MM.1S (cell line): Measurements from ENCODE around the gene ZC3H7B.
"Not testable (repeated sequence)": the region's sequence is repeated elsewhere in the genome, so short reads cannot be mapped to it uniquely, and the experiment has no call there.

ENCODE experiments used
- DNase-seq: peaks from one replicate; pipeline ENCODE4 v3.0.0-alpha.2; 2015
- H2AFZ ChIP-seq: fragments of 300-600 bp; sonication (generic); 2 replicates; pipeline ENCODE4 v1.6.0; 2016; ENCODE audit warnings: antibody characterized with exemption, low read length
- H3F3A ChIP-seq: fragments of 300-600 bp; sonication (generic); 2 replicates; pipeline ENCODE4 v1.6.1; 2016; ENCODE audit warnings: mild to moderate bottlenecking, antibody characterized with exemption, low read length, moderate library complexity, mixed read lengths; ENCODE audit not compliant: insufficient read depth
- H3K27ac ChIP-seq: fragments of 300-600 bp; sonication (generic); 2 replicates; pipeline ENCODE4 v1.5.1; 2016; ENCODE audit warnings: mild to moderate bottlenecking, low read length
- H3K27me3 ChIP-seq: fragments of 300-600 bp; sonication (generic); replicated peaks from 2 replicates; pipeline ENCODE4 v1.6.0; 2016; ENCODE audit warnings: low read length; ENCODE audit not compliant: insufficient read depth
- H3K36me3 ChIP-seq: fragments of 300-600 bp; sonication (generic); replicated peaks from 2 replicates; pipeline ENCODE4 v1.6.1; 2016; ENCODE audit warnings: mild to moderate bottlenecking, low read length, mixed read lengths; ENCODE audit not compliant: insufficient read depth
- H3K4me1 ChIP-seq: fragments of 300-600 bp; sonication (generic); 2 replicates; pipeline ENCODE4 v1.6.1; 2016; ENCODE audit warnings: low read length, mixed read lengths
- H3K4me2 ChIP-seq: fragments of 300-600 bp; sonication (generic); 2 replicates; pipeline ENCODE4 v1.6.0; 2016; ENCODE audit warnings: low read depth, low read length
- H3K4me3 ChIP-seq: fragments of 300-600 bp; sonication (generic); 2 replicates; pipeline ENCODE4 v1.5.1; 2016; ENCODE audit warnings: low read length, mixed read lengths
- H3K79me2 ChIP-seq: fragments of 300-600 bp; sonication (generic); 2 replicates; pipeline ENCODE4 v1.6.1; 2016; ENCODE audit warnings: mixed run types, low read length, mixed read lengths
- H3K9ac ChIP-seq: fragments of 300-600 bp; sonication (generic); 2 replicates; pipeline ENCODE4 v1.6.1; 2016; ENCODE audit warnings: low read length, mixed read lengths
- H3K9me2 ChIP-seq: fragments of 300-600 bp; sonication (generic); replicated peaks from 2 replicates; pipeline ENCODE4 v1.6.1; 2016; ENCODE audit warnings: mild to moderate bottlenecking, low read length, mixed read lengths; ENCODE audit not compliant: insufficient read depth
- H3K9me3 ChIP-seq: fragments of 300-600 bp; sonication (generic); replicated peaks from 2 replicates; pipeline ENCODE4 v1.6.1; 2016; ENCODE audit warnings: mild to moderate bottlenecking, low read length, mixed read lengths; ENCODE audit not compliant: insufficient read depth
- H4K20me1 ChIP-seq: fragments of 300-600 bp; sonication (generic); 2 replicates; pipeline ENCODE4 v1.6.1; 2016; ENCODE audit warnings: mild to moderate bottlenecking, low read length, moderate library complexity, mixed read lengths; ENCODE audit not compliant: insufficient read depth
- CTCF ChIP-seq: fragments of 300-600 bp; sonication (generic); IDR thresholded peaks from 2 replicates; pipeline ENCODE4 v1.5.1; 2016; ENCODE audit warnings: antibody characterized with exemption, low read length, mixed read lengths
- EZH2 ChIP-seq: fragments of 300-600 bp; sonication (generic); optimal IDR thresholded peaks from 2 replicates; pipeline ENCODE3; 2017; ENCODE audit warnings: low read depth, mild to moderate bottlenecking, antibody characterized with exemption, low read length, mixed read lengths
- EZH2phosphoT487 ChIP-seq: fragments of 300-600 bp; sonication (generic); IDR thresholded peaks from 2 replicates; pipeline ENCODE4 v1.6.1; 2018; ENCODE audit warnings: antibody characterized with exemption, low read length

Gene ZC3H7B

GRCh38 chr22:41398921-41399320, 97.6 kb downstream of the ZC3H7B start:
- no peaks in the 10 kb centered on the region for H3K9me3 ChIP-seq
- 0 out of 2 replicates have a peak, but pooled peaks cover 2% of the 10 kb centered on the region for H3K4me1 ChIP-seq
- no peak overlapping the region for H3K27ac ChIP-seq
- no peaks in the 10 kb centered on the region for H4K20me1 ChIP-seq
- no peak for TF ChIP-seq EZH2phosphoT487
- no peak for TF ChIP-seq CTCF
- TF ChIP-seq EZH2 = no peak
- H3K4me2 ChIP-seq = no peak overlapping the region
- no peak overlapping the region for H3K4me3 ChIP-seq
- no peaks in the 10 kb centered on the region for H3K79me2 ChIP-seq
- no peaks in the 10 kb centered on the region for H3K36me3 ChIP-seq
- no peaks in the 10 kb centered on the region for H3K27me3 ChIP-seq
- no peak overlapping the region for H3K9ac ChIP-seq
- H2AFZ ChIP-seq = no peak overlapping the region
- no peak for DNase-seq
- no peaks in the 10 kb centered on the region for H3F3A ChIP-seq
- H3K9me2 ChIP-seq = no peaks in the 10 kb centered on the region

DNA sequence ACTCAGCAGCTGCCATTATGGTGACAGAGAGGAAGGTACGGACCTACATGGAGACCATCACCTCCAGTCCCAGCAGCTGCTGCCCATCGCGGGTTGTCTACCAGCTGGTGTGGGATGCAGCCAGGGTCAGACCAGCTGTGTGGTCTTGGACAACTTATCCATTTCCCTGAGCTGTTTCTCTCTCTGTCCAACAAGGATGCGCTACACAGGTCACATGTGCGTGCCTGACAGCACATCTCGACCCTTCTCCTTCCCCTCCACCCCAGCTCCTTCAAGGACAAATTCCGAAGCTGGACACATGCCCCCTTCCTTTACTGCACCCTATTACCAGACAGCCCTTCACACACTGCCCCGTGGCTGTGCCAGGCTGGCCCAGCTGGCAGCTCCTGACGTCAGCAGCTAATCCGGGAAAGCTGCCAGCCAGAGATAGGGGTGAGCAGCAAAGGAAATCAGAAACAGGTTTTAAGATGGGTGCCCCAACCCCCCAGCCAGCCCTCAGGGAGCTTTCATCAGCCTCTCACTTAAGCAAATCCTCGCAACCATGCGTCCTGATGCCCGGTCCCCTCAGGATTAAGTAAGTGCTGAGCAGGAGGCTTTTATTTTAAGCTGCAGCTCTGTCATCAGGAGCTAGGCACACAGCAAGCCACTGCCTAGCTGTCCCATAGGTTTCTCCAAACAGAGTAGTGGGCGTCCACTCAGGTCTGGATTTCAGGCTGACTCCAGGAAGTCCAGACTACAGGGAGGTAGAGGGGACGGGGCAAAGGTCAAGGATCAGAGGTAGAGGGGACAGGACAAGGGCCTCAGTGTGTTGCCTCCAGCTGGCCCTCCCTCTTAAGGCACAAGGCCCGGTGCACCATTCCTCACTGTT, 100.7 kb downstream of the ZC3H7B start:
- no peak for DNase-seq
- H3K27ac ChIP-seq = no peak overlapping the region
- H4K20me1 ChIP-seq = no peaks in the 10 kb centered on the region
- no peaks in the 10 kb centered on the region for H3K79me2 ChIP-seq
- H3K36me3 ChIP-seq = no peaks in the 10 kb centered on the region
- H3K9me3 ChIP-seq = no peaks in the 10 kb centered on the region
- no peaks in the 10 kb centered on the region for H3K27me3 ChIP-seq
- H3F3A ChIP-seq = no peaks in the 10 kb centered on the region
- H3K4me1 ChIP-seq = 0 out of 2 replicates have a peak, but pooled peaks cover 2% of the 10 kb centered on the region
- H3K4me3 ChIP-seq = no peak overlapping the region
- TF ChIP-seq CTCF = no peak
- TF ChIP-seq EZH2 = no peak
- TF ChIP-seq EZH2phosphoT487 = no peak
- no peak overlapping the region for H2AFZ ChIP-seq
- H3K9me2 ChIP-seq = no peaks in the 10 kb centered on the region
- H3K4me2 ChIP-seq = no peak overlapping the region
- no peak overlapping the region for H3K9ac ChIP-seq

GRCh38 chr22:41402851-41403250, 101.5 kb downstream of the ZC3H7B start:
- not testable (repeated sequence) for H3K4me2 ChIP-seq, H3K79me2 ChIP-seq, H3K4me1 ChIP-seq, H4K20me1 ChIP-seq, H2AFZ ChIP-seq, H3K27me3 ChIP-seq, H3K4me3 ChIP-seq, H3K36me3 ChIP-seq, H3K27ac ChIP-seq, H3K9me2 ChIP-seq, DNase-seq, H3F3A ChIP-seq, H3K9me3 ChIP-seq, H3K9ac ChIP-seq
